Measurements from ENCODE around the gene IGFBP5. TPM values are rescaled to one million over a fixed set of nuclear protein-coding genes. Genes with fewer than 3 reads are reported as not detected.

Gene IGFBP5
- total RNA-seq, 1 donor from 2014 or later = 73.9 TPM

DNA sequence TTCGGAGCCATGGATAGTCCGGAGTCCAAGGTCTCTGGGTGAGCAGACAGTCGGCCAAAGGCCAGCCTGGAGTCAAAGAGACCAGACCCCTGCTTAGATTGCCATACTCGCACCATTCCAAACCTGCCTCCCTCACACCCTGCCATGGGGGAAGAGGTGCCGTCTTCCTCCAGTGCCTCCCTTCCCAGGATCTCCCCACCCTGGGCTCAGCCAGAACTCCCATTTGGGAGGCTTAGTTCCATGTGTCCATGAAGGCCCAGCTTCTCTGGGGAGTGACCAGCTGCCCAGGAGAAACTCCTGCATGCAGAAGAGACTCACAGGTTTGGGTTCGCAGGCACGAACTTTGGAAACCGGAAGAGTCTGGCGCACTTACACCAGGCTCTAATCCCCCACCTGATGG lies 21.7 kb downstream of the IGFBP5 start:
- no peaks in the 10 kb centered on the region for H3K9me3 Mint-ChIP-seq (ENCODE audit: low read depth)
- H3K4me1 Mint-ChIP-seq (ENCODE audit: low read depth) = no peaks in the 10 kb centered on the region
- H3K27me3 Mint-ChIP-seq = no peaks in the 10 kb centered on the region
- H3K27ac Mint-ChIP-seq = no peak overlapping the region
- H3K4me3 Mint-ChIP-seq (ENCODE audit: low read depth) = no peak overlapping the region
- TF ChIP-seq, protein P1, sequence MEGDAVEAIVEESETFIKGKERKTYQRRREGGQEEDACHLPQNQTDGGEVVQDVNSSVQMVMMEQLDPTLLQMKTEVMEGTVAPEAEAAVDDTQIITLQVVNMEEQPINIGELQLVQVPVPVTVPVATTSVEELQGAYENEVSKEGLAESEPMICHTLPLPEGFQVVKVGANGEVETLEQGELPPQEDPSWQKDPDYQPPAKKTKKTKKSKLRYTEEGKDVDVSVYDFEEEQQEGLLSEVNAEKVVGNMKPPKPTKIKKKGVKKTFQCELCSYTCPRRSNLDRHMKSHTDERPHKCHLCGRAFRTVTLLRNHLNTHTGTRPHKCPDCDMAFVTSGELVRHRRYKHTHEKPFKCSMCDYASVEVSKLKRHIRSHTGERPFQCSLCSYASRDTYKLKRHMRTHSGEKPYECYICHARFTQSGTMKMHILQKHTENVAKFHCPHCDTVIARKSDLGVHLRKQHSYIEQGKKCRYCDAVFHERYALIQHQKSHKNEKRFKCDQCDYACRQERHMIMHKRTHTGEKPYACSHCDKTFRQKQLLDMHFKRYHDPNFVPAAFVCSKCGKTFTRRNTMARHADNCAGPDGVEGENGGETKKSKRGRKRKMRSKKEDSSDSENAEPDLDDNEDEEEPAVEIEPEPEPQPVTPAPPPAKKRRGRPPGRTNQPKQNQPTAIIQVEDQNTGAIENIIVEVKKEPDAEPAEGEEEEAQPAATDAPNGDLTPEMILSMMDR (IDR thresholded peaks at IDR 0.05; ENCODE audit: unreplicated experiment) = no peak
- H3K36me3 Mint-ChIP-seq (ENCODE audit: insufficient read depth) = no peaks in the 10 kb centered on the region
- DNase-seq (ENCODE audit: low spot score, unreplicated experiment) = no peak

DNA sequence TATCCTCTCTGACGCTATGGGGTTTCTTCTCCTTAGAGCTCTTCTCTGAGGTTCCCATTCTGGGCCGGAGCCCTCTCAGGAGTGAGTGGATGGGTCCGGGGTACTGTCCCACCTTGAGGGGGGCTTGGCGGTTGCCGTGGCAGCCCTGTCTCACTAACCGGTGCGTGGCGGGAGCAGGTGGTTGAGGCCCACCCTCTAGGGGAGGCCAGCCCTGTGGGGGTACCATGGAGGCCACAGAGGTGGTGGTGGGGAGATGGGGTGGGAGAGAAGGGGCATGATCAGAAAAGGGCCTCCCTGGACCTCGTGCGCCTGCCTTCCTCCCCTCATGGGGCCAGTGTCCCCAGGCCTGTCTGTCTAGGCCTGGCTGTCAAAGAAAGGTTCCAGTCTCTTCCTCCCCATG lies 22.3 kb downstream of the IGFBP5 start:
- H3K27ac Mint-ChIP-seq = no peak overlapping the region
- H3K36me3 Mint-ChIP-seq (ENCODE audit: insufficient read depth) = no peaks in the 10 kb centered on the region
- no peak for DNase-seq (ENCODE audit: low spot score, unreplicated experiment)
- no peaks in the 10 kb centered on the region for H3K9me3 Mint-ChIP-seq (ENCODE audit: low read depth)
- TF ChIP-seq, protein P1 (IDR thresholded peaks at IDR 0.05; ENCODE audit: unreplicated experiment) = no peak
- no peaks in the 10 kb centered on the region for H3K4me1 Mint-ChIP-seq (ENCODE audit: low read depth)
- no peak overlapping the region for H3K4me3 Mint-ChIP-seq (ENCODE audit: low read depth)
- H3K27me3 Mint-ChIP-seq = no peaks in the 10 kb centered on the region

DNA sequence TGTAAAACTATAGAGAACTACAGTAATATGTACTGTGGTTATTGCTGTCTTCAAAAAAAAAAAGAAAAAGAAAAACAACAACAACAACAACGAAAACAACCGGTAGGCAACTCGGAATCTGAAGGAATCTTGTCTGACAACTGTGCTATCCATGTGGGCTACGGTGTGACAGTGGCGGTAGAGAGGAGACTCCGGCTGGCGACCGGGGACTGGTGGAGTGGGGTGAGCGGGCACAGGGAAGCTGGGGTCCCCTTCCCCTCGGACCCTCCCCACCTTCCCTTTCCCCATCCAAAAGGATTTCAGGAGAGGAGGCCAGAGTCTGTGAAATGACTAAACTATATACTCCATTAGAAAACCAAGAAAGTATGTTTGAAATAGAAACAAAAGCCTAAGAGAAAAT lies 22.9 kb downstream of the IGFBP5 start:
- no peaks in the 10 kb centered on the region for H3K4me1 Mint-ChIP-seq (ENCODE audit: low read depth)
- H3K27ac Mint-ChIP-seq = peak overlapping the region; percentile 80
- DNase-seq (ENCODE audit: low spot score, unreplicated experiment) = no peak
- no peaks in the 10 kb centered on the region for H3K36me3 Mint-ChIP-seq (ENCODE audit: insufficient read depth)
- TF ChIP-seq, protein P1 (IDR thresholded peaks at IDR 0.05; ENCODE audit: unreplicated experiment) = no peak
- H3K9me3 Mint-ChIP-seq (ENCODE audit: low read depth) = no peaks in the 10 kb centered on the region
- H3K4me3 Mint-ChIP-seq (ENCODE audit: low read depth) = no peak overlapping the region
- H3K27me3 Mint-ChIP-seq = no peaks in the 10 kb centered on the region

DNA sequence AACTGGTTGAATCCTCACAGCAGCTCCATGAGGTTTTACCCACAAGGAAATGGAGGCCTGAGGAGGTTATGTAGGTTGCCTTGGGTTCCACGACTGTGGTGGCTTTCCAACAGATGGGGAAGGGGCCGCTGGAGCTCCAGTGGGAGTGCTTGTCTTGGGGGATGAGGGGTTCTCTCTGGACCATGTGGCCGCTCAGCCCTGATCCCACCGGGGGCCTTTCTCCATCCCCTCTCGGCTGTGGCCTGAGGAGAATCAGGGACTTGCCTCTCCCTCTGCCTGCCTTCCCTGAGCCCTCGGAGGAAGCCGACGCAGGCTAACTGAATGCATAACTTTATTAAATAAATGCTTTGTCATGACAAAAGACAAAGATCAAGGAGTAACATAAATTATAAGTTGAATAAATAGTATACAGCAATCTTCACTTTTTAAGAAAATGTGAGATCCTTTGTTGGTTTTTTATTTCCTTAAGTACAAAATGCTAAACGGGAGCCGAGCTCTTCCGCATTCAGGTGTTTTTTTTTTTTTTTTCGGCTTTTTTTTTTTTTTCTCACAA lies 23.5 kb downstream of the IGFBP5 start:
- no peak overlapping the region for H3K4me3 Mint-ChIP-seq (ENCODE audit: low read depth)
- DNase-seq (ENCODE audit: low spot score, unreplicated experiment) = no peak
- H3K9me3 Mint-ChIP-seq (ENCODE audit: low read depth) = no peaks in the 10 kb centered on the region
- H3K27ac Mint-ChIP-seq = no peak overlapping the region
- no peaks in the 10 kb centered on the region for H3K27me3 Mint-ChIP-seq
- H3K36me3 Mint-ChIP-seq (ENCODE audit: insufficient read depth) = no peaks in the 10 kb centered on the region
- H3K4me1 Mint-ChIP-seq (ENCODE audit: low read depth) = no peaks in the 10 kb centered on the region
- TF ChIP-seq, protein P1 (IDR thresholded peaks at IDR 0.05; ENCODE audit: unreplicated experiment) = no peak

DNA sequence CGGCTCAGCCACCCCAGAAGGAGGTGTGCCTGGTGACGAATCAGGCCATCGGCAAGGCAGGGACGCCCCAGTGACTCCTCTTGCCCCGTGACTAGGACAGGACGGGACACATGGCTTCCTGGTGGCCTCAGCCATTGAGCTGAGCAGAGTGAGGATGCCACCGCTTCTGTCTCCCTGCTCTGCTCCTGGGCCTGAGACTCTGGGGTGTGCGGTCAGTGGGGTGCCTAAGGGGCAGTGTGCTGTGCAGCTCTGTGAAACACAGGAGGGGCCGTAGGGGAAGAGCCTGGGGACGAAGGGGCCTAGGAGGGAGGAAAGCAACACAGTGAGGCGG lies 24.3 kb downstream of the IGFBP5 start:
- DNase-seq (ENCODE audit: low spot score, unreplicated experiment) = no peak
- no peaks in the 10 kb centered on the region for H3K9me3 Mint-ChIP-seq (ENCODE audit: low read depth)
- H3K4me1 Mint-ChIP-seq (ENCODE audit: low read depth) = peaks cover 1% of the 10 kb centered on the region
- H3K4me3 Mint-ChIP-seq (ENCODE audit: low read depth) = no peak overlapping the region
- H3K27me3 Mint-ChIP-seq = no peaks in the 10 kb centered on the region
- TF ChIP-seq, protein P1 (IDR thresholded peaks at IDR 0.05; ENCODE audit: unreplicated experiment) = no peak
- H3K36me3 Mint-ChIP-seq (ENCODE audit: insufficient read depth) = no peaks in the 10 kb centered on the region
- H3K27ac Mint-ChIP-seq = peak overlapping the region; percentile 35
